AG04449 (cell line): Measurements from ENCODE around the gene GPANK1.

Source experiments
- CTCF ChIA-PET: fragments of 350-600 bp; formaldehyde crosslinking; extraction: SDS; loops from one replicate; lab custom pipeline; 2021; ENCODE audit warnings: antibody characterized with exemption; lab: Yijun Ruan, JAX
- POLR2A ChIA-PET: fragments of 400-600, 350-600 bp; formaldehyde crosslinking; extraction: SDS; loops from one replicate; lab custom pipeline; 2020; ENCODE audit warnings: antibody characterized with exemption, inconsistent platforms; lab: Yijun Ruan, JAX
- DNase-seq: peaks from one replicate; pipeline ENCODE4 v3.0.0-alpha.2; 2010; ENCODE audit warnings: low read depth, low spot score
- H3K4me3 ChIP-seq: 2 replicates; pipeline ENCODE4 v1.5.1; 2011; ENCODE audit warnings: low read depth, mild to moderate bottlenecking, control low read depth, low read length
- CTCF ChIP-seq: IDR thresholded peaks from one replicate; pipeline ENCODE4 v1.5.1; 2011; ENCODE audit warnings: mild to moderate bottlenecking, moderate library complexity, low read length, control low read depth, inconsistent platforms; ENCODE audit not compliant: insufficient read depth; ENCODE audit errors: missing control alignments

GPANK1 gene

GRCh38 chr6:31702819-31703716 lies 38.3 kb upstream of the GPANK1 start, which contains the start of gene ABHD16A:
Gene ABHD16A, minus strand, starts transcription at chr6:31703324. Its CDS starts 43 bp downstream, at chr6:31703281.
- peak; percentile 84 for DNase-seq
- H3K4me3 ChIP-seq = peak within 1 kb of the TSS; percentile 84
- TF ChIP-seq CTCF = no peak
- ChIA-PET POLR2A (interaction anchor here (0.5 to 1.9 kb wide), 13 partner anchors 8 to 160 kb away, joined by 3 to 17 read pairs (median 5); partner anchors contain the start of genes CSNK2B, DDAH2, GPANK1 and HSPA1A), CTCF (interaction anchor here (0.8 to 2.2 kb wide), 7 partner anchors 10 to 88 kb away, joined by 3 to 11 read pairs (median 3); partner anchors contain the start of gene LY6G5C)

GRCh38 chr6:31702405-31702818 lies 37.6 kb upstream of the GPANK1 start:
- ChIA-PET CTCF (interaction anchor here (0.8 to 2.2 kb wide), 6 partner anchors 10 to 128 kb away, joined by 3 to 11 read pairs (median 5); no protein-coding TSS in a partner anchor), POLR2A (interaction anchor here (0.6 to 1.9 kb wide), 6 partner anchors 9 to 132 kb away, joined by 3 to 17 read pairs (median 4); partner anchors contain the start of genes CSNK2B, GPANK1 and HSPA1B)
- H3K4me3 ChIP-seq = peak overlapping the region; percentile 84
- no peak for TF ChIP-seq CTCF
- DNase-seq = no peak

- H3K4me3 ChIP-seq = peak overlapping the region; percentile 84
- no peak for TF ChIP-seq CTCF
- no peak for DNase-seq
- ChIA-PET POLR2A (interaction anchor here (0.6 to 1.9 kb wide), 4 partner anchors 8 to 128 kb away, joined by 3 to 6 read pairs (median 3); partner anchors contain the start of gene HSPA1B), CTCF (interaction anchor here (0.8 to 2.2 kb wide), 6 partner anchors 10 to 128 kb away, joined by 3 to 11 read pairs (median 5); no protein-coding TSS in a partner anchor)
Measured at GRCh38 chr6:31701666-31702404, 37.0 kb upstream of the GPANK1 start.

DNA sequence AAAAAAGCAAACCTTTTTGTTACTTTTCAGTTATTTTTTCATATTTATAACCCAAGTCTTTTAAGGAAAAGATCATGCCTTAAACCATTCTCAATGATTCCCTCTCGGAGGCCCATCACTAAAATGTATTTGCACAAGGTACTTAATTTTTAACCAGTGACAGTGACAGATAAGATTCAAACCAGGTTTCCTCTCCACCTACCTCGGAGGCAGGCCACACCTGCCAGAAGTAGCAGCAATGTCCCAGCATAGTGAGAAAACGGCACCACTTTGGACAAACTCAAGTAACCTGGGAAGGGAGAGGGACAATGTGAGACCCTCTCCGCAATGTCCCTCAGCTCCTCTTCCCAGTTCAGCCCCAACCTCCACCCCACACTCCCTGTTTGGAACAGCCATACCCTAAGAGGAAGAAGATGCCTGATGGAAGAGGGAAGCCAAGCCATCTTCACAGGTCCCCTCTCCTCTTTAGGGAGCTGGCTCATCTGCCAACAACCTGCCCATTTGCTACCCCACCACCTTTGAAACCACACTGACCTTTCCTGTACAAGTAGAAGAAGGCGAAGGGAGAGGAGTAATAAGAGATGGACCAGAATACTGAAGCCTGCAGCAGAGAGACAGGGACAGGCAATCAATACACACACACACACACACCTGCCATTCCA lies 36.1 kb upstream of the GPANK1 start:
- TF ChIP-seq CTCF = no peak
- no peak for DNase-seq
- ChIA-PET CTCF (interaction anchor here (1.7 kb wide), 1 partner anchor 9 kb away, joined by 6 read pairs; no protein-coding TSS in a partner anchor), POLR2A (interaction anchor here (1.5 kb wide), 1 partner anchor 127 kb away, joined by 3 read pairs; the partner anchor contains the start of gene HSPA1B)
- no peak overlapping the region for H3K4me3 ChIP-seq

DNA sequence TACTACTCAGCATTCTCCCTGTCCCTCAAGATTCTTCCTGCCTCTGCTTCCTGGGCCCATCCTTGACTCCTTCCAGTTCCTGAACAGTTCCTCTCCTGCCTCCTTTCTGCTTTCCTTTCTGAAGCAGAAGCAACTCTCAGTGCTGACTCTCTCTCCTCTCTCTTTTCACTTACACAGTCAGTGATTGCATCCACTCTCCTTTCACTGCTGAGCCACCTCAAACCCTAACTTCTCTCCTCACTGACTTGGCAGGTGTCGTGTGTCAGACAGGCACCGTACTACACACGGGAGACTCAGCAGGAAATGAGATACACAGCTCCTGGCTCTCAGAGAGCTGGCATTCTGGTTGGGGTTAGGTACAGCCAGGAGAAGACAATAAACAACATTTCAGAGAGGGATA lies 32.8 kb upstream of the GPANK1 start:
- CTCF ChIA-PET = interaction anchor here (1.1 kb wide), 1 partner anchor 7 kb away, joined by 4 read pairs; no protein-coding TSS in a partner anchor
- POLR2A ChIA-PET = no interaction called here
- no peak for DNase-seq
- H3K4me3 ChIP-seq = no peak overlapping the region
- no peak for TF ChIP-seq CTCF
